ENCODE data around the gene PTX4.
A peak's percentile ranks its signal among the peaks of the same experiment; 100 is the strongest.
"Not testable (repeated sequence)": the region's sequence is repeated elsewhere in the genome, so short reads cannot be mapped to it uniquely, and the experiment has no call there.

PTX4 gene

DNA sequence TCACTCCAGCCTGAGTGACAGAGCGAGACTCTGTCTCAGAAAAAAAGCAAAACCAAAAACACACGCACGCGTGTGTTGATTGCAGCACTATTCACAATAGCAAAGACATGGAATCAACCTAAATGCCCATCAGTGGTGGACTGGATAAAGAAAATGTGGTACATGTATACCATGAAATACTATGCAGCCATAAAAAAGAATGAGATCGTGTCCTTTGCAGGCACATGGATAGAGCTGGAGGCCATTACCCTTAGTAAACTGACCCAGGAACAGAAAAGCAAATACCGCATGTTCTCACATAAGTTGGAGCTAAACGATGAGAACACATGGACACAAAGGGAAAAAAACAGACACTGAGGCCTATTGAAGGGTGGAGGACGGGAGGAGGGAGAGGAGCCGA, 9.8 kb downstream of the PTX4 start:
- not testable (repeated sequence) for DNase-seq

DNA sequence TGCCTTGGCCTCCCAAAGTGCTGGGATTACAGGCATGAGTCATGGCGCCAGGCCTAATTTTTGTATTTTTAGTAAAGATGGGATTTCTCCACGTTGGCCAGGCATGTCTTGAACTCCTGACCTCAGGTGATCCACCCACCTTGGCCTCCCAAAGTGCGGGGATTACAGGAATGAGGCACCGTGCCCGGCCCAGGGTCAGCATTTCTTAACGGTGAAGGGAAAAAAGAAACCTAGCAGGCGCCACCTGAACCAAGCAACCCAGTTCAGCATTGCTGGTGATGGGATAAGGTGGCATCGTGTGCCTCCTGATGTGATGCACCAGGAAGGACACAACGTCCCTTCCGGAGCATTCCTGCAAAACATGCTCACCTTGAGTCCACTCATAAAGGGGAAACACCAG, 11.7 kb downstream of the PTX4 start:
- no peak for DNase-seq

DNA sequence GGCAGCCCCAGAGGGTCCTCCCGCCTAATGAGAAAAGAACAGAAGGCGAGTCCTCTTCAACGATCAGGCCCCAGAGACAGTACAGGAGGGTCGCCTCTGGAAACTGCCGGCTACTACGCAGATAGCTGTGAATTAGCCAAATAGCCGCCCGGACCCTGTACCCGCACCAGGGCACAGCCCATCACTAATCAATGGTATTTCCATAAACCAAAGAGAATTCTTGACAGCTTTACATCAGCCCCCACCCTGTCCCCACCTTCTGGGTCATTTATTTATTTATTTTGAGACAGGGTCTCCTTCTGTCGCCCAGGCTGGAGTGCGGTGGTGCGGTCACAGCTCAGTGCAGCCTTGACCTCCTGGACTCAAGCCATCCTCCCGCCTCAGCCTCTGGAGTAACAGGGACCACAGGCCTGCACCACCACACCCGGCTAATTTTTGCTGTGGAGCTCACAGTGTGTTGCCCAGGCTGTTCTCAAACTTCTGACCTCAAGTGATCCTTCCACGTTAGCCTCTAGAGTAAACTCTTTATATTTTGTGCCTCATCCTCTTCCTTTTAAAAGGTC, 13.1 kb downstream of the PTX4 start:
- no peak for DNase-seq

DNA sequence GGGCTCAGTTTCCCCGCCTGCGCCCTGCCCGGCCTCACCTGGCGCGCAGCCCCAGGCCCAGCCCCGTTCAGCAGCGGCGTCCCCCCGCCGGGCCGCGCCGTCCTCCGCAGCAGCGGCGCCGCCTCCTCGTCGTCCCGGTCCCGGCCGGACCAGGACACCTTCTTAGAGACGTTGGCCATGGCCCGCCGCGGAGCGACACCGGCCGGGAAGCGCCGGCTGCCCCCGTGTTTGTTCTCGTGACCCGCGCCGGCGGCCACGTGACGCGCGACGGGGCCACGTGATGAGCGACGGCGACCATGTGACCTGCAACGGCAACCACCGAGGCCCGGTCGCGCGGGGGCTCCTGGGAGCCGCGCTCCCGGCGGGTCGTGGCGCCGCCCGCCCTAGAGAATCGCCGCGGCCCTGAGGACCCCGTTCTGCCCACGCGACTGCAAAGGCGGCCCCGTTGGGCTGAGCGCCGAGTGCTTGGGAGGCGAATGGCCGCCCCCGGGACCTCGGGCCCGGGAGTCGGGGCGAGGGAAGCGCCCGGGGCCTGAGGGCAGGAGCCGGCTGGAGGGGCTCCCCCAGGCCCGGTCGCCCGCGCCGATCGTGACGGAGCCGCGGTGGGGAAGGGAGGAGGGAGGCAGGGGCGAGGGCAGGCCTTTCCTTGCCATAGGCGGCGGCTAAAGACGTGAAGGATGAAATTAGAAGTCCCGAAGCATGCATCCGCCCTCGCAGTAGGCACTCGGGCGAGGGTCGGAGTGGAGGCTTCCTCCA, 13.8 kb downstream of the PTX4 start, which contains the start of gene CLCN7:
Gene CLCN7, minus strand, starts transcription at position 233 of the 756 bp plus-strand sequence. Its CDS starts 54 bp downstream, at position 179.
- DNase-seq = no peak

DNA sequence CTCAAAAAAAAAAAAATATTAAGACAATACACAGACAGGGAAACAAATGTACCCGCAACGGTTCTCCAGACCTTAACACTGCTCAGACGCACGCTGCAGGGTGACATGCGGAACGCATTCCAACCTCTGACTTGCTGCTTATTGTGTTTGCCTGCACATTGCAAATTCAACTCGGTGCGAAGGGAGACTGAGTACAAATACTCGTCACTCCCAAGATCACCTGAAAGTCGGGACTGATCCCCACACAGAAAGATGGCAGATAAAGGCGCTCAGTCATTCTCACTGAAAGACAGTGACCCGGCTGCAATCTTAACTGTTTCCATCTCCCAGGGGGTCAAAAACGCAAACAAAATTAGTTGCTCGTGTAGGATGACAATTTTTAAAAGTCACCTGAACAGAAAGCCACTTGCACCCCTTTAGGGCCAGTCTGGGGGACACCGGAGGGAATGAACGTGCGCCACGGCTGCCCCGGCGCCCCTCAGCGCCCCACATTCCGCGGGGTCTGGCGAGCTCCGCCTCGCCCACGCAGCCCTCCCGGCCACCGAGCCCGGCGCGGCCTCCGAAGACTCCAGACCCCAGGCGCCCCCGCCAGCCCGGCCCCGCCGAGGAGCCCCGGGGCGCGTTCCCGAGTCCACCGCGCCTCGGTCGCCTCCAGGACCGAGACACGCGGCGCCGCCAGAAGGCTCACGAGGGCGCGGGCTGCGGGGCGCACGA, 14.5 kb downstream of the PTX4 start:
- DNase-seq = no peak

DNA sequence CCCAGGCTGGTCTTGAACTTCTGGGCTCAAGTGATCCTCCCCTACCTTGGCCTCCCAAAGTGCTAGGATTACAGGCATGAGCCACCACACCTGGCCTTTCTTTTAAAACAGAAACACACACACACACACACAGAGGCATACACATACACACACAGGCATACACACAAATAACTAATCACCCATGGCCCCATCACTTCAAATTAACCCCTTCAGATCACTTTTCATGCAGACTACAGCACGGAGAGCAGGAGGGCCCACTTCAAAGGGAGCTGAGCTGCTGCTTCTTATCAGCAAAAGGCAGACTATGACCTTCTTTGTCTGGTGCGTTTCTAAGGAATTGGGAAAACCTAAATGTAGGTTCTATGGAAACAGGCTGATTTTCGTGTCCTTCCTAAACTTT, 15.8 kb downstream of the PTX4 start:
- no peak for DNase-seq

DNA sequence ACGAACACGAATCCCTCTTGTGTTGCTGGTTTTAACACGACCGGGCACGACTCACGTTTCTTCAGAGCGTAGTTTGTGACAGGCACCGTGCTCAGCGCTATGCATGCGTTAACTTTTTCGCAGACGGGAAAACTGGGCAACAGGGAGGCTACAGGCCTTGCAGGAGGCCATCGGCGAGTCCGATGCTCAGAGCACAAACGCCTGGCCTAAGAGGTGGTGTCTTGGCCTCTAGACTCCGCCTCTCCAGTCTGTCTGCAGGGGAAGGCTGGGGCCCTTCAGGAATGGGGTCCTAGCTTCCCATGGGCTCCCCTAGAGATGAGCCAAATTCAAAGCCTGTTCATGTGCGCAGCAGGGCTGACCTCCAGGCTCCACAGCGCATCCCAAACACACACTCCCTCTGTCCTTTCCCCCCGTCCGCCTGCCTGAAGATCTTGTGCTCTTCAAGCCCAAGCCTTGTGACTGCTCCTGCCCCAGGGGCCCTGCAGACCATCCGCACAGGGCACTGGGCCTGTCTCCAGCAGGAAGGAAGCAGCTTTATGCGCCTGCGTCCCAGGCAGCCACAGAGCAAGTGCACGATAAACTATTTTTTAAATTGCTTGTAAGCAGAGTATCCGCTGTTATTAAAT, 17.1 kb downstream of the PTX4 start:
- no peak for DNase-seq

DNA sequence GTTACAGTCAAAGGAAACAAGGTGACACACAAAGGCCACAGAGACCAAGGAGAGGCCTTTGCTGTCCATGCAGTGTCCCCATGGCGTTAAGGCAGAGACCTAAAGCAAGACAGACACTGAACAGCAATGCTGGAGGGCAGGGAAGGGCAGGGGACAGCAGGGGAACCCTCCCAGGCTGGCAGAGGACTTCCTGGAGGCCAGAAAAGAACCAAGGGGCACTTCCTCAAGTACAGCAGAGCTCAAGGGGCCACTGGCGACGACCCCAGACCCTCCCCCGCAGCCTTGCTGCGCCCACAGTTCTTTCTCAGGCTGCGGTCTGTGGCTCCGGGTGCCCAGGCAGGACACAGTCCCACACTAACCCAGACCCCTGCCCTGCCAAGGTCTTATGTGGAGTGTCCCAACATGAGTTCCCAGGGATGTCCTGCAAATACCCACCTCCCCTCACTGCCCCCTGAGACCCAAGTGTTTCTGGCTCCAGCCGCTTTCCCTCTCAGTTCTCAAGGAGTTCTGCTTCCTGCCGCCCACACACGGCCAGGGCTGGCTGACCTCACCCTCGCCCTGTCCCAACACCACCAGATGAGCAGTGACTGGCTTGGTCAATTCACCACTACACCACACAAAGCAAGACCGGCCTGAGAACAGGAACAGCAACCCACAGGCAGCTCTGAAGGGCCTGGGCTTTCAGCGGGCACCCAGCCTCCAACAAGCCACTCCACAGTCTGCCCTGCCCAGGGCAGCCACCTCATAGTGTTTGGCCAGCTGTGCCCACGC, 18.1 kb downstream of the PTX4 start:
- no peak for DNase-seq

DNA sequence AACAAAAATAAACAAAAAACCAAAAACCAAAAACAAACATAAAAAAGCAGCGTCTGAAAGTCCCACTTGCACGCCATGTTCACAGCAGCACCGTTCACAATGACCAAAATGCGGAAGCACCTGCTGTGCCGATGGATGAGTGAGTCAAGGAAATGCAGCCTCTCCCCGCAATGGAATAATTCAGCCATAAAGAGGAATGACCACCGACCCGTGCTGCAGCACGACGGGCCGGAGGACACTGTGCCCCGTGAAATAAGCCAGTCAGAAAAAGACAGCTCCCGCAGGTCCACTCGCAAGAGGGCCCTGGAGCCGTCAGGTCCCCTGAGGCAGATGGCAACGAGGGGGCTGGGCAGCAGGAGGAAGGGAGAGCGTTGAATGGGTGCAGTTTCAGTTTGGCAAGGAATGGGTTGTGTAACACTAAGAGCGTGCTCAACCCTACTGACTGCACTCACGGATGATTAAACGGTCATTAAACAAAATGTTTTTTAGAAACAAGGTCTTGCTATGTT, 19.0 kb downstream of the PTX4 start:
- DNase-seq = peak; percentile 32

DNA sequence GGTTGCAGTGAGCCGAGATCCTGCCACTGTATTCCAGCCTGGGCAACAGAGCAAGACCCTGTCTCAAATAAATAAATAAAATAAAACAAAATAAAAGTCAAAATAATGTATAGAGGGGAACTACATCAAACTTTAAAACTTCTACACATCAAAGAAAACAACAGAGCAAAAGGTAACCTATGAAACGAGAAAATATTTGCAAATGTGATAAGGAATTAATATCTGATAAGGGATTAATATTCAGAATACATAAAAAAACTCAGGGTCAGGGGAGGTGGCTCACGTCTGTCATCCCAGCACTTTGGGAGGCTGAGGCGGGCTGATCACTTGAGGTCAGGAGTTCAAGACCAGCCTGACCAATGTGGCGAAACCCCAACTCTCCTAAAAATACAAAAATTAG, 19.6 kb downstream of the PTX4 start:
- DNase-seq = not testable (repeated sequence)

DNA sequence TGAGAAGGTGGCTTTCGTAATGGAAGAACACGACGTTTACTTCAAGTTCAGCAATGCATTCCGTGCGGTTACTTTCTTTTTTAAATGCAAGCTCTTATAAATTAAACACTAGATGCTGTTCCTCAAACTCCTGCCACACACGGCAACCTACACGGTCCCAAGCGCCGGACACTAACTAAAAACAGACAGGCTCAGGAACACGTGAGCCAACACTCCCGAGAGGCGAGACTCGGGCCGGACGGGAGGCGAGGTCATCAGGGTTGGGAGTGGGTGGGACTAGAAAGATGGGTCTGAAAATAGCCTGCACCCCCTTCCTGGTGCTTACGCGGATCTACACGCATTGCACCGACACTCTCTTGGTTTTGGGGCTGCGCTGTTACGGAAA, 20.3 kb downstream of the PTX4 start:
- no peak for DNase-seq

DNA sequence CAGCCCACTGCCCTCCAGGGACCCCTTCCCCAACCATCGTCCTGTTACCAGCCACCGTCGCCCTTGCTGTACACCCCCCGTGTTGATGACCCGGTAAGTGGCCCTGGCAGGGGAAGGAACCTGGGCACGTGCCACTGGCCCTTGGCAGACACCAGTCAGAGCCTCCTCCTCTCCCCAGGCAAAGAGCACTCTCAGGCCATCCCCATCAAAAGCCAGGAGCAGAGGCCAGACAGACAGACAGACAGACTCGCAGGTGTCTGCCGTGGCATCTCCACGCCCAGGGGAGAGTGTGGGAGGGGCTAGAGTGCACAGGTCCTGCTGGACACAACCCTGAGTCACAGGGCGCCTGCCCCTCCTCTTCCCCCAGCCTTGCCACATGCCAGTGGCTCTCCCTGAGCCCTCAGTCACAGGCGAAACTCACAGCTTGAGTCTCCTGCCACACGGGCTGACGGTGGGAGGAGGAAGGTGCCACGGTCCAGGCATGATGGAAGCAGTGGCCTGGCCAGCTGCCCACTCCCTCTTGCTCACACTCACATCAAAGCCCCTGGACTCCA, 21.7 kb downstream of the PTX4 start:
- DNase-seq = no peak

DNA sequence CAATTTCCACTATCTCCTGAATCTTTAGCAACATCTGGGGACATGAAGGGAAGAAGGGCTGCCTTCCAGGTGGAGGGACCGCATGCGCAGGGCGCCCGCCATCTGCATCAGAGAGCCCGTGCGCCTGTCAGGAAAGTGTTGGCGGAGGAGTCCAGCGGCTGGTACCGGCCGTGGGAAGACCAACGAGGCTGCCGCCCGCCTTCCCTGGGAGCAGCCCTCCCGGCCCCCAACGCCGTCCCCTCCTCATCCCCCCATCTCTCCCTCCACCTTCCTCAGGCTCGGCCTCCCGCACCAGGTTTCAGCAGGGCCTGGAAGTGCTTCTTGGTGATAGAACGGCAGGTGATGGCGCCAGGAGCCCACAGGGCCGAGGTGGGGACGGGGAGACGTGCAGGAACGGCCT, 22.7 kb downstream of the PTX4 start:
- DNase-seq = no peak

DNA sequence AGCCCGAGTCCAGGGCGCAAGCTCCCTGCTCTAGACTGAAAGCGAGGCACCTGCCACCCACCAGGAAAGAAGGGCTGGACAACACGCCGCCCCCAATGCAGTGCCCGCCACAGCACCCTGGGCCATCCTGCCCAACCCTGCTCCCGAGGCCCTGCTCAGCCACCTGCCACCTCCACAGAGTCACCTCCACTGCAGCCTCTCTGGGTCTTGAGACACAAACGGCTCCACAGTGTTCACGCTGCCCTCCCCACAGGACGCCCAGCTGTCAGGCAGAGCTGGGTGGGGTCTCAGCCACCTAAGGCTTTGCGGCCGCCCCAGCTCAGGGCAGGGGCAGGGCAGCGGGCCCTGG, 23.2 kb downstream of the PTX4 start:
- DNase-seq = no peak

DNA sequence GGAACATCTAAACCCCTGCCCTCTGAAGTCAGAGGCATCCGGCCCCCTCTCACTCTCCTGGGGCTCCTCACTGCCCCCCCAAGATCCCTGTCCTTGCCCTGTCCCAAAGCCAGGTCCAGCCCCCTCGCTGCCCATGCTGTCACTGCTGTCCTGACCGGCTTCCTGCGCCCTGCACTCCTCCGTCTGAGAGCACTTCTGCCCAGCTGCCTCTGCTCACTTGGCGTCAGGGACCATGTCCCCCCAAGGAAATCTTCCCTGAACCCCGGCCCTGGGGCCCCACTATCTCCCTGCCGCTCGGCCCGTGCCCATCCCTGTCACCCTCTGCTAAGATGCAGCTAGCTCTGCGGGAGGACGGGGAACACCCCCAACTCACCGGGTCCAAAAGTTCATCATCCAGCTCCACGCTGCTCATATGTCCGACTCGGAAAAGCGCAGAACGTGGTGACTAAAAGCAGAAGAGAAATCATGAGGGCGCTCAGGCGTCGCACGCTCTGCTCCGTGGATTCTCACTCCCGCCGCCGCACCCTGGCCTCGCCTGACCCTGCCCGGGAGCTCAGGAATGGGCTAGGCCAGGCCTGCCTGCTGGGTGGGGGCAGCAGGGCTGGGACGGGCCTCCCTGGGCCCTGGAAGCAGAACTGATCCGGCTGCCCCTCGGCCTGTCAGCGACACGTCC, 23.7 kb downstream of the PTX4 start:
- DNase-seq = no peak

DNA sequence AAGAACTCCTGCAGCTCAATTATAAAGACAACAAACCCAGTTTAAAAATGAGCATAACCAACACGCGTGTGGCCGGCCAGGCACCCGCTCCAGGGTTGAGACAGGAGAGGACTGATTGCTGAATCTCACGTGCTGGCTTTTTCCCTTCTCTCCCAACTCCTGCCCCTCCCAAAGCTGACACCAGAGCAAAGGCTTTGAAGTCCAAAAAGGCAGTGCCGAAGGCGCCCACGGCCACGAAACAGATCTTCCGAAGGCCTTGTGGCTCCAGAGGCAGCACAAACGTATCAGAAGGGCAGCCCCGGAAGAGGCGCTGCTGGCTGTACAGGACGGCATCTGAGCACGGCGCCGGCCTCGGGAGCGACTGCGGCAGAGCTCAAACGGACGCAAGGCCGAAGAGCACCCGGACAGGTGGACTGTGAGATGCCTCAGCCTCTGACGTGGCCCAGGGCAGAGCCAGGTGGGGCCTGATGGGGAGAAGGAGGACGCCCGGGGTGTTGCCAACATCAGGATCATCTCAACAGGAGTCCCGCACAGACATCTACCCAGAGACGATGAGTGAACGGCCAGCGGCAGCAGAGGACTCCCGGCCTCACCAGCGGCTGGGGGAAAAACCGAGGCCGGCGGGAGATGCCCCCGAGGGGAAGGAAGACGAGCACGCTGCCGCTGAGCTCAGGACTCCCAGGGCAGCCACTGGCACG, 24.4 kb downstream of the PTX4 start:
- no peak for DNase-seq

DNA sequence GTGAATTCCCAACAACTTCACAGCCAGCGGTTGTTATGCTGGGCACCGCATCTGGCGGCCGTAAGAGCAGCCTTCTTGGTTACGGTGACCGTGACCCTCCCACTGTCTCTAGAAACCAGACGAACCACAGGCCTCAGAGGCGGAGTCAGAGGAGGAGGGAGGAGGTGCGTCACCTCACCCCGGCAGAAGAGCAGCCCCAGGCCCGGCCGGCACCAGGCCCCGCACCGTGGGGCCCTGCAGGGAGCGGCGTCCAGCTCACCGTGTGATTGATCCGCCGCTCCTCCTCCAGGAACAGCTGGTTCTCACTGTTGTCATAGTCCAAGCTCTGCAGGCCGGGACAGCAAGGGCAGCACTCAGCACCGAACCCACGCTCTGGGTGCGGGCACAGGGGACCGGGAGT, 27.6 kb downstream of the PTX4 start:
- DNase-seq = no peak

DNA sequence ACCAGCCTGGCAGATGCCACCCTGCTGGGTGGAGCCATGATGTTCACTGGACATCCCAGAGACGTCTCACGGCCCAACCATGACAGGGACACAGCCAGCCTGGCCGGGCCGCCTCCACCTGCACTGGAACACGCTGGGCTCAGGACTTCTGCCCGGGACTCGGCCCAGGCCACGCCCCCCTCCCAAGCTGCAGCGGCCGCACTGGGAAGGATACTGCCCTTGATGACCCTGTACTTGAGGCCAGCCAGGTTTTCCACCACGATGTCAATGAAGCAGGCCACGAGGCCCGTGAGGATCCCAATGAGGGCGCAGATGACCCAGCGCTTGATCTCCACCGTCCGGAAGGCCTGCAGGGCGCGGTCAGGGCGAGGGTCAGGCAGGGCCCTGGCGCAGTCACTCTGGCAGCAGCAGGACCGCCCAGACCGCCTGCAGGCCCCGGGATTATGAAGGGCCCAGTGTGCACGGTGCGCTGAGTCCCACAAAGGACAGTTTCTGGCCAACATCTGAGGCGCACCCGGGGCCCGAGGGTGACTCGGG, 28.1 kb downstream of the PTX4 start:
- DNase-seq = no peak

DNA sequence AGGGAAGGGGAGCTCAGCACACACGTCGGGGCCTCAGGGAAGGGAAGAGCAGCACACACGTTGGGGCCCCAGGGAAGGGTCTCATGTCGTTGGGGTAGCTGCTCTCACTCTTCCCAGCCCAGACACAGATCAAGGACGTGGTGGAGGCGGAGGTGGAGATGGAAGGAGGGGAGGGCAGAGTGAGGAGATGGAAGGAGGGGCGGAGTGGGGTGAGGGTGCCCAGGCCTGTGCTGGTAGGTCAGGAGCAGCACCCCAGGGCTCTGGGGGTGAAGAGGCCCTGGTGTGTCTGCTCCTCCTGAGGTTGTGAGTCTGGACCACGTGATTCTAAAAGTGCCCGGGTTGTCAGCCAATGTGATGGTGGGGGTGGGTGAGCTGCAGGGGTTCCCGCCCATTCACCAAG, 28.8 kb downstream of the PTX4 start:
- DNase-seq = no peak

DNA sequence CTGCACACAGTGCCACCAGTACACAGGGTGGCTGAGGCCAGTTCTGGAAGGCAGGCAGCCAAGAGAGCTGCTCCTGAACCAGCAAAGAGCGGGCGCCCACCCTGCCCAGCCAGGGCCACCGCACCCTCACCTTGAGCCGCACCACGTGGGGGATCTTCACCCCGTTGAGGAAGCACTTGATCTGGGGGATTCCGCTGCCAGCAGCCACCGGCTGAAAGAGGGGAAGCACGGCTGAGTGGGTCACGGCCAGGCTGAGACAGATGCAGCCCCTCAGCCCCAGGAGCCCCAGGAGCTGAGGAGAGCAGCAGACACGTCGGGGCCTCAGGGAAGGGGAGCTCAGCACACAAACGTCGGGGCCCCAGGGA, 29.8 kb downstream of the PTX4 start:
- DNase-seq = no peak

DNA sequence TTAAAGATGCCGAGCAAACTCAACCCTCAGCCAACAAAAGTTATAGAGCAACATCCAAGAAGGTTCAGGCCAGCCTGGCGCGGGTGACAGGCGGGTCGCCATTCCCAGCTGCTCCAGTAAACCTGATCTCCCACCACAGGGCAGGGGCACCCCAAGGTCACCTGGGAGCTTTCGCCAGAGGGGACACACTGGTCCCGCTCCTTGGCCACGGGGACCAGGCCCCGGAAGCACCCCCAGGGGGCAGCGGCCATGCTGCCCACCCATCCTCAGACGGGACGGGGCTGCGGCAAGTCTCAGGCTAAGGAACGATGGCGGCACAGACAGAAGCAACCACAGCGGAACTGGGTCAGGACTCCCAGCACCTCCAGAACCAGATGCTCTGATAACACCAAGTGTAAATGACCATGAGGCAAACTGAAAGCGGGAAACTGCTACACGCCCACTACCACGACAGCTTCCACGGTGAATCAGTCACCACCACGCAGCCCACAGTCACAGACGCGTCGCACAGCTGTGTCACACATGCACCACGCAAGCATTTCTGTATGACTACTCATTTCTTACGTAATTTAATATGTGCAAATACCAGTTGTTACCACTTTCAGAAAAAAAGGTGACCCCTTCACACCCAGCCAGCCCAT, 30.3 kb downstream of the PTX4 start:
- no peak for DNase-seq

Data from SIG-M5 (cell line).